ENCODE data around the gene PRR15L.

DNA sequence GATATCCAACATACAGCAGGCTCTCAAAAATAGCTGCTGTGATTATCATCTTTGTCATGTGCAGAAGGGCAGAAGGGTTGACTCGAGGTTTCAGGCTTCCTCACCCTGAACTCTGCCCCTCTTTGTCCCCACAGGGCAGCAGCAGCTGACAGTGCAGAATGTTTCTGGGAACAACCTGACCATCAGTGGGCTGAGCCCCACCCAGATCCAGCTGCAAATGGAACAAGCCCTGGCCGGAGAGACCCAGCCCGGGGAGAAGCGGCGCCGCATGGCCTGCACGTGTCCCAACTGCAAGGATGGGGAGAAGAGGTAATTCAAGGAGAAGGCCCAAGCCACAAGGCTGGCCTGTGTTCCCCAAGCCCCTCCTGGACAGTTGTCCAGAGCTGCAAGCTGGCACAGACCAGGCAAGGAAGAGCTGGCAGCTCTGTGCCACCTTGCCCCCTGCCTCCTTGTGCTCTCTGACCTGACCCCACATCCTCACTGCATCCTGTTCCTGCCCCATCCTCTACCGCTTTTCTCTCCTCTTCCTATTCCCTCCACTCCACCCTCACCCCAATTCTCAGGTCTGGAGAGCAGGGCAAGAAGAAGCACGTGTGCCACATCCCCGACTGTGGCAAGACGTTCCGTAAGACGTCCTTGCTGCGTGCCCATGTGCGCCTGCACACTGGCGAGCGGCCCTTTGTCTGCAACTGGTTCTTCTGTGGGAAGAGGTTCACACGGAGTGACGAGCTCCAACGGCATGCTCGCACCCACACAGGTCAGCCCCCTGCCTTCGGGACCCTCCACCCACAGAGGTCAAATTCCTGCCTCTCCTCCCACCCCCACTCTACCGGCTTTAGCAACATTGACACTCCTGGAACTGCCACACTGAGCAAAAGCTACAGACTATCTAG is 32.7 kb downstream of the PRR15L start:
- TF ChIP-seq CTCF (IDR thresholded peaks at IDR 0.05), result no peak
- TF ChIP-seq POLR2A (IDR thresholded peaks at IDR 0.05), result no peak

Measured in heart left ventricle (tissue), 13 donors.